Glutamatergic neuron (in vitro differentiated cells): ENCODE measurements around the gene GFY. TPM values are rescaled to one million over a fixed set of nuclear protein-coding genes. Genes with fewer than 3 reads are reported as not detected.

Source experiments
- DNase-seq: peaks from one replicate; pipeline ENCODE4 v3.0.0; 2022
- H3K27ac Mint-ChIP-seq: one replicate; pipeline ENCODE4 v1.8.0; 2020; ENCODE audit warnings: mild to moderate bottlenecking, mixed read lengths, inconsistent platforms; ENCODE audit not compliant: unreplicated experiment
- H3K27me3 Mint-ChIP-seq: one replicate; pipeline ENCODE4 v1.8.0; 2020; ENCODE audit warnings: mild to moderate bottlenecking, moderate library complexity, mixed read lengths, inconsistent platforms; ENCODE audit not compliant: unreplicated experiment
- H3K36me3 Mint-ChIP-seq: one replicate; pipeline ENCODE4 v1.8.0; 2020; ENCODE audit warnings: mild to moderate bottlenecking, mixed read lengths, inconsistent platforms; ENCODE audit not compliant: unreplicated experiment
- H3K4me1 Mint-ChIP-seq: one replicate; pipeline ENCODE4 v1.8.0; 2020; ENCODE audit warnings: mild to moderate bottlenecking, low read depth, mixed read lengths, inconsistent platforms; ENCODE audit not compliant: unreplicated experiment
- H3K4me3 Mint-ChIP-seq: one replicate; pipeline ENCODE4 v1.8.0; 2020; ENCODE audit warnings: mild to moderate bottlenecking, mixed read lengths, inconsistent platforms; ENCODE audit not compliant: unreplicated experiment
- H3K9me3 Mint-ChIP-seq: one replicate; pipeline ENCODE4 v1.8.0; 2020; ENCODE audit warnings: mild to moderate bottlenecking, moderate library complexity, mixed read lengths, inconsistent platforms; ENCODE audit not compliant: unreplicated experiment
- CTCF ChIP-seq: fragments of 200-600 bp; sonication (generic); IDR thresholded peaks from one replicate; pipeline ENCODE4 v1.5.0; 2021; ENCODE audit not compliant: partially characterized antibody, unreplicated experiment
- total RNA-seq: library from RNA; stranded (reverse); fragmentation: NEBNext Ultra II Directional; extraction: Animal tissue kit (Norgen Biotek cat#: 25700); gene quantifications from one replicate; pipeline ENCODE4 v1.2.1, GENCODE V29; 2021; ENCODE audit not compliant: unreplicated experiment

Gene GFY
- total RNA-seq, 1 donor from 2014 or later, result 0.88 TPM

- Mint-ChIP-seq H3K36me3 (no peaks in the 10 kb centered on the region), H3K4me3 (no peak overlapping the region), H3K4me1 (no peaks in the 10 kb centered on the region), H3K27me3 (no peaks in the 10 kb centered on the region), H3K27ac (no peak overlapping the region), H3K9me3 (peaks cover 2% of the 10 kb centered on the region)
- no peak for DNase-seq
- TF ChIP-seq CTCF, result no peak
These were observed 36.5 kb downstream of the GFY start for GRCh38 chr19:49461656-49462055.

- Mint-ChIP-seq H3K9me3 (peaks cover 2% of the 10 kb centered on the region), H3K36me3 (no peaks in the 10 kb centered on the region), H3K4me1 (no peaks in the 10 kb centered on the region), H3K27me3 (no peaks in the 10 kb centered on the region), H3K4me3 (no peak overlapping the region), H3K27ac (peak overlapping the region; percentile 52)
- no peak for TF ChIP-seq CTCF
- DNase-seq, result no peak
These were observed 37.3 kb downstream of the GFY start for GRCh38 chr19:49462492-49462891.

- Mint-ChIP-seq H3K36me3 (no peaks in the 10 kb centered on the region), H3K9me3 (peaks cover 2% of the 10 kb centered on the region), H3K4me1 (peaks cover 5% of the 10 kb centered on the region), H3K4me3 (no peak overlapping the region), H3K27me3 (peaks cover 2% of the 10 kb centered on the region), H3K27ac (no peak overlapping the region)
- TF ChIP-seq CTCF, result no peak
- DNase-seq, result no peak
These were observed 39.0 kb downstream of the GFY start for GRCh38 chr19:49463960-49464740.

- Mint-ChIP-seq H3K4me3 (no peak overlapping the region), H3K4me1 (peaks cover 6% of the 10 kb centered on the region), H3K9me3 (no peaks in the 10 kb centered on the region), H3K27ac (no peak overlapping the region), H3K36me3 (no peaks in the 10 kb centered on the region), H3K27me3 (peaks cover 6% of the 10 kb centered on the region)
- TF ChIP-seq CTCF, result no peak
- DNase-seq, result no peak
These were observed 40.2 kb downstream of the GFY start for GRCh38 chr19:49465371-49465770.

- Mint-ChIP-seq H3K36me3 (no peaks in the 10 kb centered on the region), H3K4me1 (peaks cover 9% of the 10 kb centered on the region), H3K27ac (no peak overlapping the region), H3K27me3 (peaks cover 6% of the 10 kb centered on the region), H3K9me3 (peaks cover 3% of the 10 kb centered on the region), H3K4me3 (no peak overlapping the region)
- DNase-seq, result no peak
- no peak for TF ChIP-seq CTCF
These were observed 43.0 kb downstream of the GFY start for GRCh38 chr19:49468199-49468598.
